H9 (cell line): ENCODE data around the gene CARD11. TPM values are rescaled to one million over a fixed set of nuclear protein-coding genes. Genes with fewer than 3 reads are reported as not detected.

Experiments
- DNase-seq: peaks from one replicate; pipeline ENCODE4 v3.0.0-alpha.2; 2017
- H2AFZ ChIP-seq: one replicate; pipeline ENCODE4 v1.6.1; 2013; ENCODE audit warnings: mild to moderate bottlenecking, low read length, control low read depth, moderate library complexity
- H2AK5ac ChIP-seq: 2 replicates; pipeline ENCODE4 v1.6.1; 2013; ENCODE audit warnings: low read length, control low read depth, mixed read lengths; ENCODE audit not compliant: insufficient read length
- H2BK120ac ChIP-seq: one replicate; pipeline ENCODE4 v1.6.1; 2013; ENCODE audit warnings: low read depth, mild to moderate bottlenecking, low read length, control low read depth, inconsistent platforms; ENCODE audit not compliant: poor library complexity, severe bottlenecking
- H2BK12ac ChIP-seq: 2 replicates; pipeline ENCODE4 v1.6.1; 2013; ENCODE audit warnings: low read length, control low read depth, mixed read lengths, low read depth; ENCODE audit not compliant: insufficient read length
- H2BK15ac ChIP-seq: 2 replicates; pipeline ENCODE4 v1.6.1; 2013; ENCODE audit warnings: low read depth, low read length, control low read depth
- H2BK20ac ChIP-seq: one replicate; pipeline ENCODE4 v1.6.1; 2013; ENCODE audit warnings: low read depth, mild to moderate bottlenecking, low read length, control low read depth, inconsistent platforms; ENCODE audit not compliant: poor library complexity, severe bottlenecking
- H2BK5ac ChIP-seq: 2 replicates; pipeline ENCODE4 v1.6.1; 2013; ENCODE audit warnings: low read length, control low read depth, mixed read lengths; ENCODE audit not compliant: insufficient read length
- H3K14ac ChIP-seq: 2 replicates; pipeline ENCODE4 v1.6.1; 2013; ENCODE audit warnings: low read length, control low read depth; ENCODE audit not compliant: insufficient read depth
- H3K18ac ChIP-seq: 2 replicates; pipeline ENCODE4 v1.6.1; 2013; ENCODE audit warnings: low read depth, mild to moderate bottlenecking, mixed read lengths, low read length, control low read depth; ENCODE audit not compliant: insufficient read length
- H3K23ac ChIP-seq: 2 replicates; pipeline ENCODE4 v1.6.1; 2013; ENCODE audit warnings: low read length, control low read depth, mixed read lengths, low read depth; ENCODE audit not compliant: insufficient read length
- H3K23me2 ChIP-seq: 2 replicates; pipeline ENCODE4 v1.6.1; 2013; ENCODE audit warnings: low read depth, mild to moderate bottlenecking, mixed read lengths, low read length, control low read depth; ENCODE audit not compliant: insufficient read length, poor library complexity, severe bottlenecking
- H3K27ac ChIP-seq: 2 replicates; pipeline ENCODE4 v1.5.1; 2013; ENCODE audit warnings: low read length, control low read depth, mixed read lengths, low read depth; ENCODE audit not compliant: insufficient read length
- H3K27me3 ChIP-seq: 2 replicates; pipeline ENCODE4 v1.6.1; 2013; ENCODE audit warnings: low read length, control low read depth, inconsistent platforms; ENCODE audit not compliant: insufficient read depth
- H3K4ac ChIP-seq: 2 replicates; pipeline ENCODE4 v1.6.1; 2013; ENCODE audit warnings: low read depth, mild to moderate bottlenecking, control low read depth, inconsistent platforms, low read length, moderate library complexity
- H3K4me1 ChIP-seq: 2 replicates; pipeline ENCODE4 v1.6.1; 2013; ENCODE audit warnings: low read length, control low read depth, inconsistent platforms; ENCODE audit not compliant: insufficient read depth
- H3K4me2 ChIP-seq: 2 replicates; pipeline ENCODE4 v1.6.1; 2013; ENCODE audit warnings: low read length, control low read depth, mixed read lengths; ENCODE audit not compliant: insufficient read length, insufficient read depth
- H3K56ac ChIP-seq: 2 replicates; pipeline ENCODE4 v1.6.1; 2013; ENCODE audit warnings: low read depth, mild to moderate bottlenecking, mixed read lengths, low read length, control low read depth; ENCODE audit not compliant: insufficient read length
- H3K79me1 ChIP-seq: 2 replicates; pipeline ENCODE4 v1.6.1; 2013; ENCODE audit warnings: low read depth, mild to moderate bottlenecking, moderate library complexity, low read length, control low read depth, inconsistent platforms; ENCODE audit not compliant: insufficient read depth, poor library complexity, severe bottlenecking
- H3K79me2 ChIP-seq: 2 replicates; pipeline ENCODE4 v1.6.1; 2013; ENCODE audit warnings: low read length, control low read depth, inconsistent platforms; ENCODE audit not compliant: insufficient read depth
- H3K9ac ChIP-seq: 2 replicates; pipeline ENCODE4 v1.6.1; 2013; ENCODE audit warnings: low read length, control low read depth, mixed read lengths; ENCODE audit not compliant: insufficient read length; ENCODE audit errors: extremely low read depth
- H3K9me3 ChIP-seq: one replicate; pipeline ENCODE4 v1.6.1; 2013; ENCODE audit warnings: low read depth, low read length, inconsistent platforms; ENCODE audit not compliant: control insufficient read depth
- H3T11ph ChIP-seq: one replicate; pipeline ENCODE4 v1.6.1; 2013; ENCODE audit warnings: mild to moderate bottlenecking, low read length, control low read depth, inconsistent platforms
- H4K20me1 ChIP-seq: one replicate; pipeline ENCODE4 v1.6.1; 2013; ENCODE audit not compliant: control insufficient read depth, insufficient read length, insufficient read depth
- H4K5ac ChIP-seq: 2 replicates; pipeline ENCODE4 v1.6.1; 2013; ENCODE audit warnings: low read depth, mild to moderate bottlenecking, mixed read lengths, low read length, control low read depth; ENCODE audit not compliant: insufficient read length
- H4K8ac ChIP-seq: replicated peaks from 2 replicates; pipeline ENCODE4 v1.6.1; 2013; ENCODE audit warnings: low read length, control low read depth, mixed read lengths, low read depth; ENCODE audit not compliant: insufficient read length
- H4K91ac ChIP-seq: 2 replicates; pipeline ENCODE4 v1.6.1; 2013; ENCODE audit warnings: low read depth, mild to moderate bottlenecking, moderate library complexity, mixed read lengths, low read length, control low read depth; ENCODE audit not compliant: insufficient read length
- H3K27ac Mint-ChIP-seq, 3 experiments: 2 replicates in 2 of 3; 3 replicates in 1 of 3; pipeline ENCODE4 v1.8.0; 2020 to 2021; ENCODE audit warnings: mixed read lengths in 3 of 3, mild to moderate bottlenecking in 1 of 3, moderate library complexity in 1 of 3
- H3K27me3 Mint-ChIP-seq: 2 replicates; pipeline ENCODE4 v1.8.0; 2021; ENCODE audit warnings: low read depth, mild to moderate bottlenecking, moderate library complexity, mixed read lengths
- H3K36me3 Mint-ChIP-seq, 3 experiments: 2 replicates in 2 of 3; 3 replicates in 1 of 3; pipeline ENCODE4 v1.8.0; 2020 to 2021; ENCODE audit warnings: low read depth in 3 of 3, mixed read lengths in 3 of 3; ENCODE audit not compliant: insufficient read depth in 1 of 3
- H3K4me1 Mint-ChIP-seq, 2 experiments: 2 replicates each; pipeline ENCODE4 v1.8.0; 2020; ENCODE audit warnings: mixed read lengths in 2 of 2
- H3K4me3 Mint-ChIP-seq, 2 experiments: 2 replicates in 1 of 2; 3 replicates in 1 of 2; pipeline ENCODE4 v1.8.0; 2020 to 2021; ENCODE audit warnings: mild to moderate bottlenecking in 2 of 2, mixed read lengths in 2 of 2, moderate library complexity in 1 of 2
- H3K9me3 Mint-ChIP-seq, 2 experiments: 2 replicates in 1 of 2; 3 replicates in 1 of 2; pipeline ENCODE4 v1.8.0; 2020; ENCODE audit warnings: mild to moderate bottlenecking in 2 of 2, mixed read lengths in 2 of 2, moderate library complexity in 1 of 2
- WGBS: extraction: QIAGEN DNeasy Blood & Tissue Kit; methylation state at CpG from one replicate; pipeline ENCODE4 v1.1.7; 2013; ENCODE audit warnings: missing lambda C conversion rate, low lambda C conversion rate, mixed read lengths; ENCODE audit not compliant: insufficient read length; ENCODE audit errors: extremely low coverage; 5-methylcytosine and 5-hydroxymethylcytosine counted together
- total RNA-seq: library from RNA; stranded (reverse); gene quantifications from 2 replicates; pipeline ENCODE4 v1.2.1, GENCODE V29; 2021
- TF ChIP-seq, protein P1 (sequence below): fragments of 200-600 bp; sonication (generic); conservative IDR thresholded peaks from 3 replicates; pipeline ENCODE4 v1.8.0; 2021; ENCODE audit warnings: antibody characterized with exemption, mild to moderate bottlenecking

Gene CARD11
- total RNA-seq, 1 experiment from 2014 or later = 20.0 TPM

DNA sequence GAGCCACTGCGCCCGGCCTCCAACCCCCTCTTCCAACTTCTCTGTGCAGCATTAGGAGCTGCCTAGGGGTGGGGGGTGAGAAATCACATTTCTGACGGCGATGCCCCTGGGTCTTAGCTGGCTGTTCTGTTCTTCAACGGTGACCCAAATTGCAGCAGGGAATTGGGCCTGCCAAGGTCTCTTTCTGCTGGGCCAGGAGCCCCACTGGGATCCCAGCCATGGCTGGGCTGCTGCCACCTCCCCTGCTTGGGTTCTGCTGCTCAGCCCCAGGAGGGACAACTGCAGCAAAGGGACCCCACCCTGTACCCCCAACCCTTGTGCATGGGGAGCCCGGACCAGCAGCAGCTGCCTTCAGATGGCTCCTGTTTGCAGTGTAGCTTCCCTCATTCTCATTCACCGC lies 155.9 kb downstream of the CARD11 start:
- H3K9me3 Mint-ChIP-seq = no peaks in the 10 kb centered on the region
- Histone ChIP-seq H2BK15ac (no peak overlapping the region), H2BK12ac (no peak overlapping the region), H4K5ac (no peak overlapping the region), H3T11ph (no peak overlapping the region), H3K27ac (no peak overlapping the region), H4K8ac (no peak overlapping the region), H3K79me1 (no peaks in the 10 kb centered on the region), H3K4me2 (no peak overlapping the region), H2AFZ (no peak overlapping the region), H3K23ac (no peak overlapping the region), H3K79me2 (no peaks in the 10 kb centered on the region), H4K20me1 (no peaks in the 10 kb centered on the region), H2BK120ac (no peak overlapping the region), H3K23me2 (no peaks in the 10 kb centered on the region), H3K14ac (no peak overlapping the region), H3K27me3 (no peaks in the 10 kb centered on the region), H2BK20ac (no peak overlapping the region), H2AK5ac (no peak overlapping the region), H4K91ac (no peak overlapping the region), H3K4me1 (no peaks in the 10 kb centered on the region), H3K18ac (no peak overlapping the region), H3K4ac (no peak overlapping the region), H3K56ac (no peak overlapping the region), H3K9me3 (no peaks in the 10 kb centered on the region), H3K9ac (no peak overlapping the region), H2BK5ac (no peak overlapping the region)
- H3K4me1 Mint-ChIP-seq = peaks cover 2 to 19% of the 10 kb centered on the region in 2 experiments; a peak in 3 of 4 replicates
- TF ChIP-seq, protein P1, sequence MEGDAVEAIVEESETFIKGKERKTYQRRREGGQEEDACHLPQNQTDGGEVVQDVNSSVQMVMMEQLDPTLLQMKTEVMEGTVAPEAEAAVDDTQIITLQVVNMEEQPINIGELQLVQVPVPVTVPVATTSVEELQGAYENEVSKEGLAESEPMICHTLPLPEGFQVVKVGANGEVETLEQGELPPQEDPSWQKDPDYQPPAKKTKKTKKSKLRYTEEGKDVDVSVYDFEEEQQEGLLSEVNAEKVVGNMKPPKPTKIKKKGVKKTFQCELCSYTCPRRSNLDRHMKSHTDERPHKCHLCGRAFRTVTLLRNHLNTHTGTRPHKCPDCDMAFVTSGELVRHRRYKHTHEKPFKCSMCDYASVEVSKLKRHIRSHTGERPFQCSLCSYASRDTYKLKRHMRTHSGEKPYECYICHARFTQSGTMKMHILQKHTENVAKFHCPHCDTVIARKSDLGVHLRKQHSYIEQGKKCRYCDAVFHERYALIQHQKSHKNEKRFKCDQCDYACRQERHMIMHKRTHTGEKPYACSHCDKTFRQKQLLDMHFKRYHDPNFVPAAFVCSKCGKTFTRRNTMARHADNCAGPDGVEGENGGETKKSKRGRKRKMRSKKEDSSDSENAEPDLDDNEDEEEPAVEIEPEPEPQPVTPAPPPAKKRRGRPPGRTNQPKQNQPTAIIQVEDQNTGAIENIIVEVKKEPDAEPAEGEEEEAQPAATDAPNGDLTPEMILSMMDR = no peak
- WGBS = no CpG with 5 or more reads among the region's 7 CpGs
- no peak for DNase-seq
- H3K27ac Mint-ChIP-seq = no peak overlapping the region; a peak in 1 of 7 replicates
- H3K27me3 Mint-ChIP-seq = no peaks in the 10 kb centered on the region
- H3K4me3 Mint-ChIP-seq = no peak overlapping the region
- H3K36me3 Mint-ChIP-seq = no peaks in the 10 kb centered on the region; a peak in 1 of 7 replicates
